HepG2 (cell line): ENCODE measurements around the gene GRAMD1A. TPM values are rescaled to one million over a fixed set of nuclear protein-coding genes. Genes with fewer than 3 reads are reported as not detected.

Experiments
- ARNT2 ChIP-seq: sonication (generic); formaldehyde crosslinking; IDR thresholded peaks from 2 replicates; pipeline ENCODE4 v1.8.0; 2022; ENCODE audit warnings: mild to moderate bottlenecking, low read depth, missing genetic modification reagents, moderate library complexity
- BHLHE40 ChIP-seq: IDR thresholded peaks from 2 replicates; pipeline ENCODE4 v1.6.1; 2011; ENCODE audit warnings: low read length, improper control_type of control experiment
- BRCA1 ChIP-seq: sonication (generic); formaldehyde crosslinking; IDR thresholded peaks from 2 replicates; pipeline ENCODE4 v1.4.0; 2020; ENCODE audit warnings: missing genetic modification reagents
- CC2D1A ChIP-seq: sonication (generic); formaldehyde crosslinking; IDR thresholded peaks from 2 replicates; pipeline ENCODE4 v1.8.1; 2023; ENCODE audit warnings: mild to moderate bottlenecking, missing genetic modification reagents
- CHD2 ChIP-seq: IDR thresholded peaks from 2 replicates; pipeline ENCODE4 v1.6.1; 2011; ENCODE audit warnings: low read depth, low read length, improper control_type of control experiment
- FOXC1 ChIP-seq: sonication (generic); formaldehyde crosslinking; IDR thresholded peaks from 2 replicates; pipeline ENCODE4 v1.8.0; 2022; ENCODE audit warnings: mild to moderate bottlenecking, missing genetic modification reagents, borderline replicate concordance
- GATAD2A ChIP-seq: IDR thresholded peaks from 2 replicates; pipeline ENCODE4 v1.6.1; 2016
- MAZ ChIP-seq, 2 experiments: sonication (generic) in 1 of 2; formaldehyde crosslinking in 1 of 2; IDR thresholded peaks; 2 replicates each; pipeline versions ENCODE4 v1.5.0 to v1.6.1; 2012 to 2020; ENCODE audit warnings: low read depth in 2 of 2, mild to moderate bottlenecking in 2 of 2, borderline replicate concordance in 1 of 2, improper control_type of control experiment in 1 of 2, low read length in 1 of 2, missing genetic modification reagents in 1 of 2, moderate library complexity in 1 of 2
- PHF21A ChIP-seq: sonication (generic); formaldehyde crosslinking; IDR thresholded peaks from 2 replicates; pipeline ENCODE4 v1.5.0; 2020; ENCODE audit warnings: mild to moderate bottlenecking, missing genetic modification reagents
- RBFOX2 ChIP-seq: fragments of 200-400 bp; formaldehyde crosslinking; IDR thresholded peaks from 2 replicates; pipeline ENCODE4 v1.6.1; 2017; ENCODE audit warnings: low read depth, mild to moderate bottlenecking, low read length
- SALL1 ChIP-seq: sonication (generic); formaldehyde crosslinking; IDR thresholded peaks from 2 replicates; pipeline ENCODE4 v1.8.0; 2022; ENCODE audit warnings: mild to moderate bottlenecking, missing genetic modification reagents
- SMAD1 ChIP-seq: sonication (generic); formaldehyde crosslinking; IDR thresholded peaks from 2 replicates; pipeline ENCODE4 v1.4.0; 2020; ENCODE audit warnings: missing genetic modification reagents, low read depth, mild to moderate bottlenecking, borderline replicate concordance
- TBL1XR1 ChIP-seq: fragments of 150-350 bp; IDR thresholded peaks from 2 replicates; pipeline ENCODE4 v1.6.1; 2014; ENCODE audit warnings: borderline replicate concordance, low read length; ENCODE audit not compliant: partially characterized antibody
- XRCC5 ChIP-seq: fragments of 200-400 bp; formaldehyde crosslinking; optimal IDR thresholded peaks from 2 replicates; pipeline ENCODE3; 2017; ENCODE audit warnings: mild to moderate bottlenecking, low read length
- ZMYM4 ChIP-seq: sonication (generic); formaldehyde crosslinking; IDR thresholded peaks from 2 replicates; pipeline ENCODE4 v1.8.1; 2023; ENCODE audit warnings: mild to moderate bottlenecking, missing genetic modification reagents
- polyA plus RNA-seq, 8 experiments: library from polyadenylated mRNA; depleted of rRNA in 3 of 8; stranded (reverse) in 7 of 8; unstranded in 1 of 8; fragments of >200 nt; fragmentation: Illumina TruSeq in 4 of 8; extraction: Trizol in 4 of 8; gene quantifications; 2 replicates each; pipeline versions ENCODE4 v1.2.1 to v1.2.3, GENCODE V29; 2011 to 2016; ENCODE audit warnings: low read depth in 4 of 8, missing spikeins in 1 of 8, mixed read lengths in 1 of 8; ENCODE audit not compliant: insufficient read depth in 1 of 8
- total RNA-seq, 5 experiments: library from RNA; depleted of rRNA; stranded (reverse); fragments of >200 nt; fragmentation: Illumina TruSeq; extraction: Trizol; gene quantifications; 2 replicates each; pipeline ENCODE4 v1.2.3, GENCODE V29; 2016; ENCODE audit warnings: low read depth in 1 of 5
- TF ChIP-seq, protein P1 (sequence below): sonication (generic); formaldehyde crosslinking; IDR thresholded peaks from 2 replicates; pipeline ENCODE4 v1.5.1; 2020; ENCODE audit warnings: mild to moderate bottlenecking, moderate library complexity, missing genetic modification reagents
- TF ChIP-seq, protein P2 (sequence below): sonication (generic); formaldehyde crosslinking; IDR thresholded peaks from 2 replicates; pipeline ENCODE4 v1.8.0; 2022; ENCODE audit warnings: missing genetic modification reagents, mild to moderate bottlenecking, inconsistent platforms, borderline replicate concordance
- TF ChIP-seq, protein P3 (sequence below): sonication (generic); formaldehyde crosslinking; IDR thresholded peaks from 2 replicates; pipeline ENCODE4 v1.8.1; 2022; ENCODE audit warnings: low read depth, mild to moderate bottlenecking, missing genetic modification reagents
- TF ChIP-seq, protein P4 (sequence below): sonication (generic); formaldehyde crosslinking; IDR thresholded peaks from 2 replicates; pipeline ENCODE4 v1.4.0; 2020; ENCODE audit warnings: mild to moderate bottlenecking, missing genetic modification reagents
- TF ChIP-seq, protein P5 (sequence below): sonication (generic); formaldehyde crosslinking; conservative IDR thresholded peaks from 2 replicates; pipeline ENCODE4 v1.8.0; 2022; ENCODE audit warnings: mild to moderate bottlenecking, moderate library complexity, missing genetic modification reagents

GRAMD1A gene
- total and polyA plus RNA-seq, 2 of the 13 experiments (the other 11 are each of a cell fraction or from before 2014, with no cell fraction given): 14.7 to 181 TPM

DNA sequence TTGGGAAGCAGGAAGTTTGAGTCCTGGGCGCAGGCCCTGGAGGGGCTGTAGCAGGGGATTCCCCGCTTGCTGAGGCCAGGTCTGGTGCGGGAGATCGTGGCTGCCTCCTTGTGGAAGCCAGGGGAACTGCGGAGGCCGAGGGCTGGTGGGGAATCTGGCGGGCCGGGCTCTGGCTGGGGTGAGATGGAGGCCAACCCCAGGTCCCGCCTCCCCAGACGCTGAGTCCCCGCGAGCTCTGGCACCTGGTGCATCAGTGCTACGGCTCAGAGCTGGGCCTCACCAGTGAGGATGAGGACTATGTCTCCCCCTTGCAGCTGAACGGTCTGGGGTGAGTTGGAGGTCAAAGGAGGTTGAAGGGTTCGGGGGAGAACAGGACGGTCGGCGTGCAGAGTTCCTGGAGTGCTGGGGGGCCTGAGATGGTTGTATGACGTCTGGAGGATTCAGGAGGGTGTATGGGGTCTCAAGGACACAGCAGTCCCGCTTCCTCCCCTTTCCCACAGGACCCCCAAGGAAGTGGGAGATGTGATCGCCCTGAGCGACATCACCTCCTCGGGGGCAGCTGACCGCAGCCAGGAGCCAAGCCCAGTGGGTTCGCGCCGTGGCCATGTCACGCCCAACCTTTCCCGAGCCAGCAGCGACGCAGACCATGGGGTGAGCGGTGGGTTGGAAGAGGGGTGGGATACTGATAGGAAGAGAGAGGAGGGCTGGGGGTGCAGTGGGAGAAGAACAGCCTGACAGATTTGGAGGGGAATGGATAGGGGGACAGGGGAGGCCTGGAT is 13.1 kb downstream of the GRAMD1A start (continued):
- no peak for TF ChIP-seq MAZ (IDR thresholded peaks at IDR 0.05; ENCODE audit: borderline replicate concordance, low read depth, low read length)
- TF ChIP-seq MAZ (CRISPR knock-in tag; IDR thresholded peaks at IDR 0.05; ENCODE audit: low read depth): peak; percentile 36; the same call in 1 of the 2 replicates
- TF ChIP-seq TBL1XR1: no peak
- no peak for TF ChIP-seq BHLHE40
- 0 out of 2 replicates have a peak, but pooled peaks have one; percentile 67 for TF ChIP-seq CC2D1A
- TF ChIP-seq SMAD1: peak; percentile 50; the same call in 1 of the 2 replicates
- TF ChIP-seq PHF21A: peak; percentile 37; the same call in 1 of the 2 replicates
- no peak for TF ChIP-seq ARNT2 (CRISPR knock-in tag)
- TF ChIP-seq SALL1 (CRISPR knock-in tag): peak; percentile 44
- TF ChIP-seq CHD2: no peak
- TF ChIP-seq RBFOX2: peak; percentile 70
- TF ChIP-seq, protein P1, sequence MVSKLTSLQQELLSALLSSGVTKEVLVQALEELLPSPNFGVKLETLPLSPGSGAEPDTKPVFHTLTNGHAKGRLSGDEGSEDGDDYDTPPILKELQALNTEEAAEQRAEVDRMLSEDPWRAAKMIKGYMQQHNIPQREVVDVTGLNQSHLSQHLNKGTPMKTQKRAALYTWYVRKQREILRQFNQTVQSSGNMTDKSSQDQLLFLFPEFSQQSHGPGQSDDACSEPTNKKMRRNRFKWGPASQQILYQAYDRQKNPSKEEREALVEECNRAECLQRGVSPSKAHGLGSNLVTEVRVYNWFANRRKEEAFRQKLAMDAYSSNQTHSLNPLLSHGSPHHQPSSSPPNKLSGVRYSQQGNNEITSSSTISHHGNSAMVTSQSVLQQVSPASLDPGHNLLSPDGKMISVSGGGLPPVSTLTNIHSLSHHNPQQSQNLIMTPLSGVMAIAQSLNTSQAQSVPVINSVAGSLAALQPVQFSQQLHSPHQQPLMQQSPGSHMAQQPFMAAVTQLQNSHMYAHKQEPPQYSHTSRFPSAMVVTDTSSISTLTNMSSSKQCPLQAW (CRISPR knock-in tag): peak; percentile 50; the same call in 1 of the 2 replicates
- TF ChIP-seq, protein P2, sequence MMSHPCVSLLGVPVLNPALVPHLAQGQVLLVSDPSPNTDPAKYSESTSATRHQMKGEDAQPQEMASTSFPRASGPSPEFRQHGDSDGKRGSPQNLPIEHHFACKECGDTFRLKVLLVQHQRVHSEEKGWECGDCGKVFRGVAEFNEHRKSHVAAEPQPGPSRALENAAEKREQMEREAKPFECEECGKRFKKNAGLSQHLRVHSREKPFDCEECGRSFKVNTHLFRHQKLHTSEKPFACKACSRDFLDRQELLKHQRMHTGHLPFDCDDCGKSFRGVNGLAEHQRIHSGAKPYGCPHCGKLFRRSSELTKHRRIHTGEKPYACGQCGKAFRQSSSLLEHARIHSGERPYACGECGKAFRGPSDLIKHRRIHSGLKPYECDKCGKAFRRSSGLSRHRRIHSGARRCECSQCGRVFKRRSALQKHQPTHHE: 0 out of 2 replicates have a peak, but pooled peaks have one; percentile 62
- TF ChIP-seq GATAD2A: no peak
- 0 out of 2 replicates have a peak, but pooled peaks have one; percentile 32 for TF ChIP-seq BRCA1
- 0 out of 2 replicates have a peak, but pooled peaks have one; percentile 51 for TF ChIP-seq FOXC1 (CRISPR knock-in tag)
- TF ChIP-seq, protein P3, sequence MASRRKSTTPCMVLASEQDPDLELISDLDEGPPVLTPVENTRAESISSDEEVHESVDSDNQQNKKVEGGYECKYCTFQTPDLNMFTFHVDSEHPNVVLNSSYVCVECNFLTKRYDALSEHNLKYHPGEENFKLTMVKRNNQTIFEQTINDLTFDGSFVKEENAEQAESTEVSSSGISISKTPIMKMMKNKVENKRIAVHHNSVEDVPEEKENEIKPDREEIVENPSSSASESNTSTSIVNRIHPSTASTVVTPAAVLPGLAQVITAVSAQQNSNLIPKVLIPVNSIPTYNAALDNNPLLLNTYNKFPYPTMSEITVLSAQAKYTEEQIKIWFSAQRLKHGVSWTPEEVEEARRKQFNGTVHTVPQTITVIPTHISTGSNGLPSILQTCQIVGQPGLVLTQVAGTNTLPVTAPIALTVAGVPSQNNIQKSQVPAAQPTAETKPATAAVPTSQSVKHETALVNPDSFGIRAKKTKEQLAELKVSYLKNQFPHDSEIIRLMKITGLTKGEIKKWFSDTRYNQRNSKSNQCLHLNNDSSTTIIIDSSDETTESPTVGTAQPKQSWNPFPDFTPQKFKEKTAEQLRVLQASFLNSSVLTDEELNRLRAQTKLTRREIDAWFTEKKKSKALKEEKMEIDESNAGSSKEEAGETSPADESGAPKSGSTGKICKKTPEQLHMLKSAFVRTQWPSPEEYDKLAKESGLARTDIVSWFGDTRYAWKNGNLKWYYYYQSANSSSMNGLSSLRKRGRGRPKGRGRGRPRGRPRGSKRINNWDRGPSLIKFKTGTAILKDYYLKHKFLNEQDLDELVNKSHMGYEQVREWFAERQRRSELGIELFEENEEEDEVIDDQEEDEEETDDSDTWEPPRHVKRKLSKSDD (CRISPR knock-in tag): no peak
- TF ChIP-seq, protein P4, sequence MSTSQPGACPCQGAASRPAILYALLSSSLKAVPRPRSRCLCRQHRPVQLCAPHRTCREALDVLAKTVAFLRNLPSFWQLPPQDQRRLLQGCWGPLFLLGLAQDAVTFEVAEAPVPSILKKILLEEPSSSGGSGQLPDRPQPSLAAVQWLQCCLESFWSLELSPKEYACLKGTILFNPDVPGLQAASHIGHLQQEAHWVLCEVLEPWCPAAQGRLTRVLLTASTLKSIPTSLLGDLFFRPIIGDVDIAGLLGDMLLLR: 0 out of 2 replicates have a peak, but pooled peaks have one; percentile 13
- 0 out of 2 replicates have a peak, but pooled peaks have one; percentile 36 for TF ChIP-seq ZMYM4 (CRISPR knock-in tag)
- TF ChIP-seq XRCC5: peak; percentile 43
- TF ChIP-seq, protein P5, sequence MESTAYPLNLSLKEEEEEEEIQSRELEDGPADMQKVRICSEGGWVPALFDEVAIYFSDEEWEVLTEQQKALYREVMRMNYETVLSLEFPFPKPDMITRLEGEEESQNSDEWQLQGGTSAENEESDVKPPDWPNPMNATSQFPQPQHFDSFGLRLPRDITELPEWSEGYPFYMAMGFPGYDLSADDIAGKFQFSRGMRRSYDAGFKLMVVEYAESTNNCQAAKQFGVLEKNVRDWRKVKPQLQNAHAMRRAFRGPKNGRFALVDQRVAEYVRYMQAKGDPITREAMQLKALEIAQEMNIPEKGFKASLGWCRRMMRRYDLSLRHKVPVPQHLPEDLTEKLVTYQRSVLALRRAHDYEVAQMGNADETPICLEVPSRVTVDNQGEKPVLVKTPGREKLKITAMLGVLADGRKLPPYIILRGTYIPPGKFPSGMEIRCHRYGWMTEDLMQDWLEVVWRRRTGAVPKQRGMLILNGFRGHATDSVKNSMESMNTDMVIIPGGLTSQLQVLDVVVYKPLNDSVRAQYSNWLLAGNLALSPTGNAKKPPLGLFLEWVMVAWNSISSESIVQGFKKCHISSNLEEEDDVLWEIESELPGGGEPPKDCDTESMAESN: peak; percentile 80; the same call in 1 of the 2 replicates
